C1 segment of cervical spinal cord (tissue), 14 donors: ENCODE data around the gene PGGT1B.

Experiments
- DNase-seq, 14 donors: peaks; one replicate each; lab custom pipeline; 2025; lab: John Stamatoyannopoulos, UW

The PGGT1B gene

GRCh38 chr5:115181757-115182156 is 80.9 kb downstream of the PGGT1B start:
- no peak for DNase-seq

- DNase-seq, result peak in 3 of 14 donors; percentile 18 to 34 (median 32)
Measured at GRCh38 chr5:115180165-115180709, 82.4 kb downstream of the PGGT1B start.

GRCh38 chr5:115179394-115180164 is 83.1 kb downstream of the PGGT1B start:
- peak in 2 of 14 donors; percentile 34 to 38 for DNase-seq

- no peak for DNase-seq
Measured at GRCh38 chr5:115179030-115179393, 83.7 kb downstream of the PGGT1B start.

GRCh38 chr5:115170929-115171510 is 91.7 kb downstream of the PGGT1B start:
- no peak for DNase-seq

GRCh38 chr5:115170134-115170928 is 92.3 kb downstream of the PGGT1B start:
- peak in 4 of 14 donors; percentile 43 to 78 (median 48) for DNase-seq

- DNase-seq, result peak; percentile 13 to 93 (median 82)
Measured at GRCh38 chr5:115169487-115170133, 93.1 kb downstream of the PGGT1B start, which contains the start of gene TRIM36. TRIM36 (minus strand) TSS chr5:115169908; CDS start chr5:115169634, 274 bp downstream.

GRCh38 chr5:115168829-115169486 is 93.7 kb downstream of the PGGT1B start:
- DNase-seq, result peak in 5 of 14 donors; percentile 44 to 68 (median 54)

GRCh38 chr5:115166744-115167393 is 95.8 kb downstream of the PGGT1B start:
- DNase-seq, result no peak

- no peak for DNase-seq
Measured at GRCh38 chr5:115165790-115166189, 96.9 kb downstream of the PGGT1B start.

- DNase-seq, result no peak
Measured at GRCh38 chr5:115160975-115161475, 101.7 kb downstream of the PGGT1B start.
